IPS-18a (cell line): ENCODE measurements around the gene HHAT.
"Not testable (repeated sequence)": the region's sequence is repeated elsewhere in the genome, so short reads cannot be mapped to it uniquely, and the experiment has no call there.

Experiments used
- H3K27ac ChIP-seq: one replicate; pipeline ENCODE4 v1.5.1; 2013; ENCODE audit warnings: low read length
- H3K27me3 ChIP-seq: one replicate; pipeline ENCODE4 v1.6.1; 2013; ENCODE audit warnings: mild to moderate bottlenecking, low read length; ENCODE audit not compliant: control insufficient read depth, insufficient read depth
- H3K36me3 ChIP-seq: one replicate; pipeline ENCODE4 v1.6.1; 2013; ENCODE audit warnings: low read depth, low read length; ENCODE audit not compliant: control insufficient read depth
- H3K4me1 ChIP-seq: one replicate; pipeline ENCODE4 v1.6.1; 2013; ENCODE audit warnings: low read depth, low read length; ENCODE audit not compliant: control insufficient read depth
- H3K4me3 ChIP-seq: one replicate; pipeline ENCODE4 v1.5.1; 2013; ENCODE audit warnings: low read length
- H3K9ac ChIP-seq: one replicate; pipeline ENCODE4 v1.6.1; 2013; ENCODE audit warnings: mild to moderate bottlenecking, low read length, moderate library complexity
- H3K9me3 ChIP-seq: one replicate; pipeline ENCODE4 v1.6.1; 2013; ENCODE audit warnings: low read depth, low read length; ENCODE audit not compliant: control insufficient read depth

Gene HHAT

GRCh38 chr1:210340311-210340710 is 11.6 kb downstream of the HHAT start:
- Histone ChIP-seq H3K36me3 (no peaks in the 10 kb centered on the region), H3K9ac (no peak overlapping the region), H3K9me3 (no peaks in the 10 kb centered on the region), H3K4me1 (no peaks in the 10 kb centered on the region), H3K27me3 (no peaks in the 10 kb centered on the region), H3K4me3 (no peak overlapping the region), H3K27ac (no peak overlapping the region)

GRCh38 chr1:210340841-210341240 is 12.1 kb downstream of the HHAT start:
- Histone ChIP-seq H3K9me3 (no peaks in the 10 kb centered on the region), H3K9ac (no peak overlapping the region), H3K27me3 (no peaks in the 10 kb centered on the region), H3K4me3 (no peak overlapping the region), H3K36me3 (no peaks in the 10 kb centered on the region), H3K27ac (no peak overlapping the region), H3K4me1 (no peaks in the 10 kb centered on the region)

- H3K4me3 ChIP-seq: no peak overlapping the region
- H3K27me3 ChIP-seq: no peaks in the 10 kb centered on the region
- H3K4me1 ChIP-seq: no peaks in the 10 kb centered on the region
- H3K36me3 ChIP-seq: no peaks in the 10 kb centered on the region
- no peak overlapping the region for H3K9ac ChIP-seq
- H3K9me3 ChIP-seq: no peaks in the 10 kb centered on the region
- H3K27ac ChIP-seq: no peak overlapping the region
Measured at GRCh38 chr1:210342986-210343780, 14.5 kb downstream of the HHAT start.

GRCh38 chr1:210344706-210345105 is 16.0 kb downstream of the HHAT start:
- no peak overlapping the region for H3K4me3 ChIP-seq

GRCh38 chr1:210347112-210347511 is 18.4 kb downstream of the HHAT start:
- Histone ChIP-seq H3K4me3 (no peak overlapping the region), H3K36me3 (no peaks in the 10 kb centered on the region), H3K4me1 (no peaks in the 10 kb centered on the region), H3K27me3 (no peaks in the 10 kb centered on the region), H3K9ac (no peak overlapping the region), H3K9me3 (no peaks in the 10 kb centered on the region), H3K27ac (no peak overlapping the region)

More at GRCh38 chr1:210344706-210345105, 16.0 kb downstream of the HHAT start:
- Histone ChIP-seq H3K36me3 (no peaks in the 10 kb centered on the region), H3K27me3 (no peaks in the 10 kb centered on the region), H3K9me3 (no peaks in the 10 kb centered on the region), H3K9ac (no peak overlapping the region), H3K27ac (no peak overlapping the region), H3K4me1 (no peaks in the 10 kb centered on the region)

GRCh38 chr1:210351496-210351895 is 22.8 kb downstream of the HHAT start:
- Histone ChIP-seq H3K27me3 (no peaks in the 10 kb centered on the region), H3K36me3 (no peaks in the 10 kb centered on the region), H3K9me3 (no peaks in the 10 kb centered on the region), H3K4me3 (no peak overlapping the region), H3K9ac (no peak overlapping the region), H3K4me1 (no peaks in the 10 kb centered on the region), H3K27ac (no peak overlapping the region)

- no peaks in the 10 kb centered on the region for H3K4me1 ChIP-seq
- no peaks in the 10 kb centered on the region for H3K9me3 ChIP-seq
- no peaks in the 10 kb centered on the region for H3K27me3 ChIP-seq
- no peaks in the 10 kb centered on the region for H3K36me3 ChIP-seq
- no peak overlapping the region for H3K27ac ChIP-seq
- no peak overlapping the region for H3K4me3 ChIP-seq
- H3K9ac ChIP-seq: no peak overlapping the region
Measured at GRCh38 chr1:210352575-210352974, 23.9 kb downstream of the HHAT start.

- not testable (repeated sequence) for H3K9ac ChIP-seq, H3K27ac ChIP-seq, H3K4me3 ChIP-seq, H3K27me3 ChIP-seq, H3K9me3 ChIP-seq, H3K36me3 ChIP-seq
- peaks cover 15% of the 10 kb centered on the region for H3K4me1 ChIP-seq
Measured at GRCh38 chr1:210354305-210354704, 25.6 kb downstream of the HHAT start.

GRCh38 chr1:210358626-210359025 is 29.9 kb downstream of the HHAT start:
- H3K9me3 ChIP-seq: no peaks in the 10 kb centered on the region
- H3K36me3 ChIP-seq: no peaks in the 10 kb centered on the region
- no peak overlapping the region for H3K27ac ChIP-seq
- peak overlapping the region; percentile 16 for H3K4me3 ChIP-seq
- H3K9ac ChIP-seq: no peak overlapping the region
- H3K4me1 ChIP-seq: peaks cover 19% of the 10 kb centered on the region
- H3K27me3 ChIP-seq: peaks cover 6% of the 10 kb centered on the region

GRCh38 chr1:210359255-210359654 is 30.6 kb downstream of the HHAT start:
- Histone ChIP-seq H3K9me3 (no peaks in the 10 kb centered on the region), H3K36me3 (no peaks in the 10 kb centered on the region), H3K4me1 (peaks cover 19% of the 10 kb centered on the region), H3K27me3 (peaks cover 6% of the 10 kb centered on the region), H3K4me3 (no peak overlapping the region), H3K9ac (no peak overlapping the region), H3K27ac (no peak overlapping the region)

- H3K9me3 ChIP-seq: no peaks in the 10 kb centered on the region
- H3K4me3 ChIP-seq: no peak overlapping the region
- H3K27ac ChIP-seq: no peak overlapping the region
- H3K4me1 ChIP-seq: peaks cover 19% of the 10 kb centered on the region
- no peak overlapping the region for H3K9ac ChIP-seq
- peaks cover 6% of the 10 kb centered on the region for H3K27me3 ChIP-seq
- no peaks in the 10 kb centered on the region for H3K36me3 ChIP-seq
Measured at GRCh38 chr1:210360852-210361477, 32.3 kb downstream of the HHAT start.

- Histone ChIP-seq H3K4me3 (no peak overlapping the region), H3K27ac (no peak overlapping the region), H3K9ac (no peak overlapping the region), H3K36me3 (no peaks in the 10 kb centered on the region), H3K4me1 (peaks cover 19% of the 10 kb centered on the region), H3K27me3 (peaks cover 6% of the 10 kb centered on the region), H3K9me3 (no peaks in the 10 kb centered on the region)
Measured at GRCh38 chr1:210361665-210362064, 33.0 kb downstream of the HHAT start.
